HepG2 (cell line): ENCODE results near the gene QSER1.
"Not testable (repeated sequence)": the region's sequence is repeated elsewhere in the genome, so short reads cannot be mapped to it uniquely, and the experiment has no call there.

Experiments used
- CTCF ChIP-seq: sonication (generic); formaldehyde crosslinking; IDR thresholded peaks from 2 replicates; pipeline ENCODE4 v1.5.0; 2020; ENCODE audit warnings: mild to moderate bottlenecking, missing genetic modification reagents, moderate library complexity
- KLF16 ChIP-seq, 2 experiments: sonication (generic) in 1 of 2; formaldehyde crosslinking in 1 of 2; IDR thresholded peaks; 2 replicates each; pipeline versions ENCODE4 v1.6.1 to v1.8.0; 2016 to 2023; ENCODE audit warnings: missing genetic modification reagents in 2 of 2, missing compliant biosample characterization in 1 of 2
- MAZ ChIP-seq, 2 experiments: sonication (generic) in 1 of 2; formaldehyde crosslinking in 1 of 2; IDR thresholded peaks; 2 replicates each; pipeline versions ENCODE4 v1.5.0 to v1.6.1; 2012 to 2020; ENCODE audit warnings: low read depth in 2 of 2, mild to moderate bottlenecking in 2 of 2, borderline replicate concordance in 1 of 2, improper control_type of control experiment in 1 of 2, low read length in 1 of 2, missing genetic modification reagents in 1 of 2, moderate library complexity in 1 of 2
- NFIC ChIP-seq: IDR thresholded peaks from 2 replicates; pipeline ENCODE4 v1.6.1; 2012; ENCODE audit warnings: mild to moderate bottlenecking, low read length, inconsistent platforms
- PRDM15 ChIP-seq: sonication (generic); formaldehyde crosslinking; IDR thresholded peaks from 2 replicates; pipeline ENCODE4 v1.4.0; 2020; ENCODE audit warnings: missing genetic modification reagents
- RAD21 ChIP-seq: fragments of 450-650 bp; formaldehyde crosslinking; IDR thresholded peaks from 2 replicates; pipeline ENCODE4 v1.5.0; 2020; ENCODE audit warnings: mild to moderate bottlenecking
- TRIM22 ChIP-seq: fragments of 450-650 bp; IDR thresholded peaks from 2 replicates; pipeline ENCODE4 v1.6.1; 2017
- ZBTB26 ChIP-seq: IDR thresholded peaks from 2 replicates; pipeline ENCODE4 v1.6.1; 2016; ENCODE audit warnings: missing compliant biosample characterization, missing genetic modification reagents, borderline replicate concordance
- ZNF766 ChIP-seq: sonication (generic); formaldehyde crosslinking; IDR thresholded peaks from 2 replicates; pipeline ENCODE4 v1.5.0; 2020; ENCODE audit warnings: missing genetic modification reagents, borderline replicate concordance
- ZNF772 ChIP-seq: sonication (generic); formaldehyde crosslinking; IDR thresholded peaks from 2 replicates; pipeline ENCODE4 v1.5.0; 2020; ENCODE audit warnings: mild to moderate bottlenecking, missing genetic modification reagents
- ZSCAN30 ChIP-seq: sonication (generic); formaldehyde crosslinking; IDR thresholded peaks from 2 replicates; pipeline ENCODE4 v1.5.0; 2020; ENCODE audit warnings: mild to moderate bottlenecking, missing genetic modification reagents
- ZSCAN5A ChIP-seq: sonication (generic); formaldehyde crosslinking; IDR thresholded peaks from 2 replicates; pipeline ENCODE4 v1.8.0; 2022; ENCODE audit warnings: mild to moderate bottlenecking, missing genetic modification reagents, borderline replicate concordance

- not testable (repeated sequence) for TF ChIP-seq NFIC; CTCF; ZNF766 (CRISPR knock-in tag); MAZ (IDR thresholded peaks at IDR 0.05; ENCODE audit: borderline replicate concordance, low read depth, low read length); MAZ (CRISPR knock-in tag; IDR thresholded peaks at IDR 0.05; ENCODE audit: low read depth); ZBTB26 (CRISPR knock-in tag); TRIM22; ZSCAN5A; PRDM15 (CRISPR knock-in tag); KLF16 (CRISPR knock-in tag; IDR thresholded peaks at IDR 0.05); ZNF772 (CRISPR knock-in tag); ZSCAN30 (CRISPR knock-in tag); RAD21 (CRISPR knock-in tag)
Measured at GRCh38 chr11:33029218-33029617, 136.6 kb downstream of the QSER1 start.
